Measurements from ENCODE around the gene PLEKHG4. TPM values are rescaled to one million over a fixed set of nuclear protein-coding genes. Genes with fewer than 3 reads are reported as not detected.

Gene PLEKHG4
- total and polyA plus RNA-seq, 9 of the 15 experiments (the other 6 are each of a cell fraction or from before 2014, with no cell fraction given): 3.7 to 36.8 (median 17.9) TPM

DNA sequence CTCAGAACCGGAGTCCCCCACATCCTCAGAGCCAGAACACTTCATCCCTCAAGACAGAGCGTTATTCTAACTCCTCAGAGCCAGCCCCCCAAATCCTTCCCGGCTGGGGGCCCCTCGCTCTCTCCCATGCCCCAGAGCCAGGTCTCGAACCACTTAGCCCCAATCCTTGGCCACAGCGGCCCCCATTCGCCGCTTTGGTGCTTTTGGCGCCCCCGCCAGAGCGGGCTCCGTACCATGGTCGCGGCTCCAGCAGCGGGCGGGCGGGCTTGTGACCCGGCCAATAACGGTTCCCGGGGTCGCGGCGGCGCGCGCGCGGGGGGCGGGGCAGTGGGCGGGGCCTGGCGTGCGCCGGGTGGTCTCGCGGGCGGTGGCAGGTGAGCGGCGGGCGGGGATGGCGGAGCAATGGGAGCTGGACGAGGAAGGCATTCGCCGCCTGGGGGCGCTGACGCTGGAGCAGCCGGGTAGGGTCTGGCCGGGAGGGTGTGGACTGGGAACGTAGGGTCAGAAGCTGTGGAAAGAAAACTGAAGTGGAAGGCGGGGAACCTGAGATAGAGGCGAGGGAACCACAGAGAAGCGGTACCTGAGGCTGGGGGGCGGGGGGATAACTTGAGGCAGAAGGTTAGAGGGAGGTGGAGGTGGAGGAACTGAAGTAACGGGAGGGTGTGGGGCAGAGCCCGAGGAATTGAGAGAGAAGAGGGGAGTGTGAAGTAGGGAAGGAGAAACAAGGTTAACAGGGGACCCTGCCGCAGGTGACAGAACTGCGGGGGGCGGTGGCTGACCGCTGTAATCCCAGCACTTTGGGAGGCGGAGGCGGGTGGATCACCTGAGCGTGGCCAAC, 47.4 kb downstream of the PLEKHG4 start, which contains the start of the genes KCTD19 and LRRC36:
Gene KCTD19 (minus strand): TSS at position 270 of the 838 bp plus-strand sequence. CDS start 34 bp downstream, at position 236.
Gene LRRC36 (plus strand): TSS at position 344 of the 838 bp plus-strand sequence. CDS start 48 bp downstream, at position 392.
- H3K4me3 ChIP-seq: peak within 1 kb of the TSS; percentile 66
- ChIA-PET POLR2A (interaction anchor here (0.5 to 1.7 kb wide), 9 partner anchors 10 to 159 kb away, joined by 3 to 4 read pairs (median 3); partner anchors contain the start of gene ZDHHC1), CTCF (ENCODE audit: low intra/inter-chr PET ratio) (no interaction called here)
- ATAC-seq: peak; percentile 99
- H3K9me1 ChIP-seq (ENCODE audit: control insufficient read depth, insufficient read depth, low read length): no peaks in the 10 kb centered on the region
- H4K20me1 ChIP-seq (replicated peaks; ENCODE audit: control insufficient read depth, insufficient read depth, low read length): no peaks in the 10 kb centered on the region
- no TSS peak for BruUV-seq (replicated peaks)
- H3K79me2 ChIP-seq (ENCODE audit: control insufficient read depth, insufficient read depth, low read length): no peaks in the 10 kb centered on the region
- no peak for FAIRE-seq
- H3K4me1 ChIP-seq (replicated peaks in 1 of 2; ENCODE audit: control insufficient read depth in 2 of 2, insufficient read depth in 2 of 2, low read length in 2 of 2): peaks cover 3 to 14% of the 10 kb centered on the region in 2 experiments; a peak in 3 of 5 replicates
- in situ Hi-C loops (cut with MboI) (no loop called here), intact Hi-C loops (cut with micrococcal nuclease) (no loop called here)
- H3K9ac ChIP-seq (ENCODE audit: insufficient read depth in 1 of 2, low read depth in 2 of 2, low read length in 2 of 2): peak within 1 kb of the TSS; percentile 50 to 94
- H3K4me2 ChIP-seq (ENCODE audit: insufficient read depth, low read length): peak within 1 kb of the TSS; percentile 81
- H2AFZ ChIP-seq (ENCODE audit: low read depth, low read length): peak within 1 kb of the TSS; percentile 93
- H3K9me3 ChIP-seq (replicated peaks; ENCODE audit: control insufficient read depth, insufficient read depth, low read depth, low read length): no peaks in the 10 kb centered on the region
- no peaks in the 10 kb centered on the region for H3K36me3 ChIP-seq (ENCODE audit: control insufficient read depth, insufficient read depth, low read length)
- peaks cover 0 to 3% of the 10 kb centered on the region in 2 experiments; a peak in 2 of 5 replicates for H3K27me3 ChIP-seq (ENCODE audit: control insufficient read depth in 2 of 2, insufficient read depth in 2 of 2, low read length in 2 of 2)
- peak within 1 kb of the TSS; percentile 2; the same call in 1 of the 3 replicates for H3K27ac ChIP-seq (ENCODE audit: extremely low read depth, low read depth, low read length)
- WGBS (ENCODE audit: insufficient coverage, low coverage, missing lambda C conversion rate): 9% methylated on average over 43 of the region's 61 CpGs
- peak; percentile 84 to 95 (median 90) for DNase-seq (ENCODE audit: extremely low read depth in 1 of 4, low spot score in 3 of 4)
- 0 out of 2 replicates have a peak, but pooled peaks have one; percentile 20 for TF ChIP-seq EHMT2 (IDR thresholded peaks at IDR 0.05)
- TF ChIP-seq, protein P1, sequence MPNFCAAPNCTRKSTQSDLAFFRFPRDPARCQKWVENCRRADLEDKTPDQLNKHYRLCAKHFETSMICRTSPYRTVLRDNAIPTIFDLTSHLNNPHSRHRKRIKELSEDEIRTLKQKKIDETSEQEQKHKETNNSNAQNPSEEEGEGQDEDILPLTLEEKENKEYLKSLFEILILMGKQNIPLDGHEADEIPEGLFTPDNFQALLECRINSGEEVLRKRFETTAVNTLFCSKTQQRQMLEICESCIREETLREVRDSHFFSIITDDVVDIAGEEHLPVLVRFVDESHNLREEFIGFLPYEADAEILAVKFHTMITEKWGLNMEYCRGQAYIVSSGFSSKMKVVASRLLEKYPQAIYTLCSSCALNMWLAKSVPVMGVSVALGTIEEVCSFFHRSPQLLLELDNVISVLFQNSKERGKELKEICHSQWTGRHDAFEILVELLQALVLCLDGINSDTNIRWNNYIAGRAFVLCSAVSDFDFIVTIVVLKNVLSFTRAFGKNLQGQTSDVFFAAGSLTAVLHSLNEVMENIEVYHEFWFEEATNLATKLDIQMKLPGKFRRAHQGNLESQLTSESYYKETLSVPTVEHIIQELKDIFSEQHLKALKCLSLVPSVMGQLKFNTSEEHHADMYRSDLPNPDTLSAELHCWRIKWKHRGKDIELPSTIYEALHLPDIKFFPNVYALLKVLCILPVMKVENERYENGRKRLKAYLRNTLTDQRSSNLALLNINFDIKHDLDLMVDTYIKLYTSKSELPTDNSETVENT (CRISPR knock-in tag; IDR thresholded peaks at IDR 0.05): no peak
- TF ChIP-seq, protein P2, sequence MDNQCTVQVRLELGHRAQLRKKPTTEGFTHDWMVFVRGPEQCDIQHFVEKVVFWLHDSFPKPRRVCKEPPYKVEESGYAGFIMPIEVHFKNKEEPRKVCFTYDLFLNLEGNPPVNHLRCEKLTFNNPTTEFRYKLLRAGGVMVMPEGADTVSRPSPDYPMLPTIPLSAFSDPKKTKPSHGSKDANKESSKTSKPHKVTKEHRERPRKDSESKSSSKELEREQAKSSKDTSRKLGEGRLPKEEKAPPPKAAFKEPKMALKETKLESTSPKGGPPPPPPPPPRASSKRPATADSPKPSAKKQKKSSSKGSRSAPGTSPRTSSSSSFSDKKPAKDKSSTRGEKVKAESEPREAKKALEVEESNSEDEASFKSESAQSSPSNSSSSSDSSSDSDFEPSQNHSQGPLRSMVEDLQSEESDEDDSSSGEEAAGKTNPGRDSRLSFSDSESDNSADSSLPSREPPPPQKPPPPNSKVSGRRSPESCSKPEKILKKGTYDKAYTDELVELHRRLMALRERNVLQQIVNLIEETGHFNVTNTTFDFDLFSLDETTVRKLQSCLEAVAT (IDR thresholded peaks at IDR 0.05): peak in 1 of 2 experiments; percentile 53; a peak in 1 of 4 replicates
- TF ChIP-seq TCF3 (CRISPR knock-in tag; IDR thresholded peaks at IDR 0.05): no peak
- peak; percentile 86; the same call in 1 of the 2 replicates for TF ChIP-seq HLTF (IDR thresholded peaks at IDR 0.05)
- TF ChIP-seq FOXJ3 (CRISPR knock-in tag; IDR thresholded peaks at IDR 0.05): no peak
- TF ChIP-seq SAFB2 (IDR thresholded peaks at IDR 0.05; ENCODE audit: borderline replicate concordance, low read depth, low read length, severe bottlenecking): no peak
- TF ChIP-seq, protein P3, sequence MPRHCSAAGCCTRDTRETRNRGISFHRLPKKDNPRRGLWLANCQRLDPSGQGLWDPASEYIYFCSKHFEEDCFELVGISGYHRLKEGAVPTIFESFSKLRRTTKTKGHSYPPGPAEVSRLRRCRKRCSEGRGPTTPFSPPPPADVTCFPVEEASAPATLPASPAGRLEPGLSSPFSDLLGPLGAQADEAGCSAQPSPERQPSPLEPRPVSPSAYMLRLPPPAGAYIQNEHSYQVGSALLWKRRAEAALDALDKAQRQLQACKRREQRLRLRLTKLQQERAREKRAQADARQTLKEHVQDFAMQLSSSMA (CRISPR knock-in tag; IDR thresholded peaks at IDR 0.05): no peak
- no peak for TF ChIP-seq MTA3 (IDR thresholded peaks at IDR 0.05; ENCODE audit: borderline replicate concordance)
- TF ChIP-seq TBP (optimal IDR thresholded peaks at IDR 0.05; ENCODE audit: low read depth, low read length): peak; percentile 45
- TF ChIP-seq RCOR1 (IDR thresholded peaks at IDR 0.05; ENCODE audit: borderline replicate concordance in 1 of 2, low read depth in 2 of 2, low read length in 2 of 2): 0 out of 4 replicates have a peak, but pooled peaks of 1 of the 2 experiments have one; percentile 3
- TF ChIP-seq ETS2 (tag; IDR thresholded peaks at IDR 0.05; ENCODE audit: borderline replicate concordance, poor library complexity, severe bottlenecking): no peak
- TF ChIP-seq RBFOX2 (IDR thresholded peaks at IDR 0.05; ENCODE audit: low read depth, low read length): peak; percentile 64
- no peak for TF ChIP-seq XRCC4 (IDR thresholded peaks at IDR 0.05; ENCODE audit: extremely low read depth, insufficient read depth, insufficient read length)
- peak; percentile 59 for TF ChIP-seq CTBP1 (IDR thresholded peaks at IDR 0.05; ENCODE audit: borderline replicate concordance)
- peak; percentile 69 to 70; a peak in 3 of 4 replicates for TF ChIP-seq MAZ (CRISPR knock-in tag; conservative IDR thresholded peaks at IDR 0.05 in 1 of 2, IDR thresholded peaks at IDR 0.05 in 1 of 2)
- no peak for TF ChIP-seq ZNF239 (CRISPR knock-in tag; IDR thresholded peaks at IDR 0.05)
